Measurements from ENCODE around the gene MAFB.
A peak's percentile ranks its signal among the peaks of the same experiment; 100 is the strongest.

Gene MAFB

GRCh38 chr20:40679184-40679583 lies 9.9 kb downstream of the MAFB start:
- Mint-ChIP-seq H3K4me1 (peaks cover 18% of the 10 kb centered on the region), H3K4me3 (no peak overlapping the region), H3K27ac (no peak overlapping the region), H3K9me3 (no peaks in the 10 kb centered on the region), H3K27me3 (peaks cover 74% of the 10 kb centered on the region)
- DNase-seq: no peak
- ATAC-seq: no peak

- DNase-seq (no peak), ATAC-seq (no peak)
- no peak overlapping the region for H3K4me3 Mint-ChIP-seq
- peaks cover 74% of the 10 kb centered on the region for H3K27me3 Mint-ChIP-seq
- peaks cover 14% of the 10 kb centered on the region for H3K4me1 Mint-ChIP-seq
- no peaks in the 10 kb centered on the region for H3K9me3 Mint-ChIP-seq
- no peak overlapping the region for H3K27ac Mint-ChIP-seq
Measured at GRCh38 chr20:40678286-40678875, 10.7 kb downstream of the MAFB start.

DNA sequence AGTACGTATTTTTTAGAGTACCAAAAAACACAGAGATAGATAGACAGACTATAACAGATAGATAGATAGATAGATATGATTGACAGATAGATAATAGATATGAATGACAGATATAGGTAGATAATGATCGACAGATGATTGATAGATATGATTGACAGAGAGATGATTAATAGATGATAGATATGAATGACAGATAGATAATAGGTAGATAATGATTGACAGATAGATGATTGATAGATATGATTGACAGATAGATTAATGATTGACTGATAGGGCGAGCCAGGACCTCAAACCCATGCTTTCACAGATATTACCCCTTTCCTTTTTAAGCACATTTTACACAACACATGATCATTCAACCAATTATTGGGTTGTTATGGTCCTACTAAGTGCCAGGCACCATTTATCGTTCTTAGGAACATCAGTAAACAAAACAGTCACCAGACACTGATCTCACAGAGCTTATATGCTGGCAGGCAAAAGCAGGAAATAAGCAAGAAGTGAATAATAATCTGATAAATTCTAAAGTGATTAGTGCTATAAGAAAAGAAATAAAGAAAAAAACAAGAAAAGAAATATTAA lies 11.6 kb downstream of the MAFB start:
- Mint-ChIP-seq H3K9me3 (no peaks in the 10 kb centered on the region), H3K27ac (no peak overlapping the region), H3K27me3 (peaks cover 66% of the 10 kb centered on the region), H3K4me1 (peaks cover 4% of the 10 kb centered on the region), H3K4me3 (no peak overlapping the region)
- DNase-seq (no peak), ATAC-seq (no peak)

DNA sequence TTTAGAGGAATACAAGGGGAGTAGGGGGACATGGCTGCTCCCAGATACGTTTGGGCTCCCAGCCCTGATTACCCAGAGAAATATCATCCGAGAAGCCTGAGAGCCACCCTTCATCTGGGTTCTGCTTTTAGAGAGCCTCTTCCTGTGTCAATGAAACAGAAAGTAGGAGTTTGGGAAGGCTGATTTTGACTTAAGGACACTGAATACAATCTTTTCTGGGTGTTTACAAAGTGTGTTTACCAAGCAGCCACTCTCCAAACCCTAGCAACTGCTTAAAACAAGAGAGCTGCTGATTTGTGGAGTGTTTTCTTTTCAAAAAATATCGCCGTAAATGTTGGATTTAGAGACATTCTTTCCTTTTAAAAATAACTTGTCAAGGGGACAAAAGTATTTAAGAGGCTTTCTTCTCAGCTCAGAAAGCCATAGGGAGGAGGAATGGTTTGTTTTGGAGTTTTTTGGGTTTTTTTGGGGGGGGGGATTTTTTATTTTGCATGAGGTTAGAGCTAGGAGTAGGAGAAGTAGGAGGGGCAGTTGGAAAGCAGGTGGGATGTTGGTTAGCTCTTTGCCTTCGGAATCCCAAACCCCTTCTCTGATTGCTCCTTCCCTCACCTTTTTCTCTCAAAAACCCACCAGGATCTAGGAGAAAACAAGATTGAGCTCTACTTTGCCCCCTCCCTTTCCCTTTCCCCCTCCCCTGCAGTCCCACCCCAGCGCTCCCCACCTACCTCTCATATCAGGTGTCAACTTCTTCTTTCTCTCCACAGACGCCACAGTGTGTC lies 12.4 kb downstream of the MAFB start:
- H3K4me3 Mint-ChIP-seq: no peak overlapping the region
- H3K27me3 Mint-ChIP-seq: peaks cover 59% of the 10 kb centered on the region
- H3K9me3 Mint-ChIP-seq: no peaks in the 10 kb centered on the region
- no peak for ATAC-seq
- DNase-seq: no peak
- H3K27ac Mint-ChIP-seq: no peak overlapping the region
- H3K4me1 Mint-ChIP-seq: no peaks in the 10 kb centered on the region

- ATAC-seq: no peak
- no peak overlapping the region for H3K27ac Mint-ChIP-seq
- DNase-seq: no peak
- no peaks in the 10 kb centered on the region for H3K4me1 Mint-ChIP-seq
- peaks cover 49% of the 10 kb centered on the region for H3K27me3 Mint-ChIP-seq
- no peaks in the 10 kb centered on the region for H3K9me3 Mint-ChIP-seq
- H3K4me3 Mint-ChIP-seq: no peak overlapping the region
Measured at GRCh38 chr20:40675599-40676221, 13.3 kb downstream of the MAFB start.

DNA sequence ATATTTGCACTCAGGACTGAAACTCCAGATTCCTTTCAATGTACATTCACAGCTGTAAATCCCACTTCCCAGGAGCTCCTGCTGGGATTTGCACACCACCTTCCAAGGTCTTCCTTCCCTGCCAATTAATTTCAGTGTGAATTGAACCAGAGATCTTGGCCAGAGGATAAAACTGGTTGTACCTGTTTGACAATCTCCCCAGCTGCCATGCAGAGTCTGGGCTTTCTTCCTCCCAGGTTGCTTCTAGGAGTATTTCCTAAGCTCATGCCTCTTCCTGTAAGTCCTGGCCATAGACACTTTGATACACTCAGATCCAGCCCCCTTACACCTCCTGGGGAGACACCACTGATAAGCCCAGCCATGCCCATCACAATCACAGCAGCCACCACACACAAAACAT lies 15.6 kb downstream of the MAFB start:
- Mint-ChIP-seq H3K27ac (peak overlapping the region in 1 of 2 donors; percentile 36), H3K9me3 (no peaks in the 10 kb centered on the region), H3K4me3 (no peak overlapping the region), H3K4me1 (no peaks in the 10 kb centered on the region), H3K27me3 (peaks cover 32% of the 10 kb centered on the region)
- no peak for DNase-seq
- no peak for ATAC-seq

GRCh38 chr20:40672095-40672494 lies 16.9 kb downstream of the MAFB start:
- H3K9me3 Mint-ChIP-seq: no peaks in the 10 kb centered on the region
- H3K27me3 Mint-ChIP-seq: peaks cover 26% of the 10 kb centered on the region
- H3K27ac Mint-ChIP-seq: peak overlapping the region in 1 of 2 donors; percentile 10
- ATAC-seq: no peak
- DNase-seq: no peak
- no peak overlapping the region for H3K4me3 Mint-ChIP-seq
- H3K4me1 Mint-ChIP-seq: no peaks in the 10 kb centered on the region

- Mint-ChIP-seq H3K4me3 (no peak overlapping the region), H3K4me1 (no peaks in the 10 kb centered on the region), H3K9me3 (no peaks in the 10 kb centered on the region), H3K27me3 (peaks cover 10% of the 10 kb centered on the region), H3K27ac (peak overlapping the region in 1 of 2 donors; percentile 30)
- no peak for ATAC-seq
- no peak for DNase-seq
Measured at GRCh38 chr20:40670253-40670652, 18.8 kb downstream of the MAFB start.

- DNase-seq: no peak
- Mint-ChIP-seq H3K9me3 (no peaks in the 10 kb centered on the region), H3K4me1 (no peaks in the 10 kb centered on the region), H3K27me3 (peaks cover 10% of the 10 kb centered on the region), H3K4me3 (no peak overlapping the region), H3K27ac (no peak overlapping the region)
- ATAC-seq: no peak
Measured at GRCh38 chr20:40669692-40670091, 19.3 kb downstream of the MAFB start.

- DNase-seq (no peak), ATAC-seq (no peak)
- no peaks in the 10 kb centered on the region for H3K4me1 Mint-ChIP-seq
- H3K27me3 Mint-ChIP-seq: peaks cover 4% of the 10 kb centered on the region
- no peak overlapping the region for H3K27ac Mint-ChIP-seq
- no peaks in the 10 kb centered on the region for H3K9me3 Mint-ChIP-seq
- H3K4me3 Mint-ChIP-seq: no peak overlapping the region
Measured at GRCh38 chr20:40668449-40669228, 20.4 kb downstream of the MAFB start.

DNA sequence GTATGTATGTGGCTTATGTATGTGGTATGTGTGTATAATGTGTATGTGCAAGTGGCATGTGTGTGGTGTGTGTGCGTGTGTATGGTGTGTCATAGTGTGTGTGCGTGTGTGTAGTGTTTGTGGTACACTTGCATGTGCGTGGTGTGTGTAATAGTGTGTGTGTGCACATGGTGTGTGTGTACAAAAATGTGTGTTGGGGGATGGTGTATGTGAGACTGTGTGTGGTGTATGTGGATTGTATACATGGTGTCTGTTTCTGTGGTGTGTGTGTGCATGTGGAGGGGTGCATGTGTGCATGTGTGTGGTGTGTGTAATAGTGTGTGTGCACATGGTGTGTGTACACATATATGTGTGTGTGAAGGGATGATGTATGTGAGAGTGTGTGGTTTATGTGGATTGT lies 21.5 kb downstream of the MAFB start:
- ATAC-seq (no peak), DNase-seq (no peak)
- Mint-ChIP-seq H3K4me1 (no peaks in the 10 kb centered on the region), H3K27me3 (no peaks in the 10 kb centered on the region), H3K27ac (no peak overlapping the region), H3K4me3 (no peak overlapping the region), H3K9me3 (no peaks in the 10 kb centered on the region)

GRCh38 chr20:40666336-40666735 lies 22.7 kb downstream of the MAFB start:
- H3K4me1 Mint-ChIP-seq: no peaks in the 10 kb centered on the region
- DNase-seq (no peak), ATAC-seq (no peak)
- no peak overlapping the region for H3K27ac Mint-ChIP-seq
- no peaks in the 10 kb centered on the region for H3K9me3 Mint-ChIP-seq
- H3K4me3 Mint-ChIP-seq: no peak overlapping the region
- H3K27me3 Mint-ChIP-seq: no peaks in the 10 kb centered on the region

- no peak overlapping the region for H3K27ac Mint-ChIP-seq
- H3K27me3 Mint-ChIP-seq: no peaks in the 10 kb centered on the region
- no peaks in the 10 kb centered on the region for H3K9me3 Mint-ChIP-seq
- no peak for ATAC-seq
- DNase-seq: no peak
- no peaks in the 10 kb centered on the region for H3K4me1 Mint-ChIP-seq
- no peak overlapping the region for H3K4me3 Mint-ChIP-seq
Measured at GRCh38 chr20:40664891-40665290, 24.1 kb downstream of the MAFB start.

GRCh38 chr20:40663991-40664880 lies 24.8 kb downstream of the MAFB start:
- DNase-seq (no peak), ATAC-seq (no peak)
- H3K9me3 Mint-ChIP-seq: no peaks in the 10 kb centered on the region
- no peaks in the 10 kb centered on the region for H3K4me1 Mint-ChIP-seq
- H3K27ac Mint-ChIP-seq: no peak overlapping the region
- H3K4me3 Mint-ChIP-seq: no peak overlapping the region
- no peaks in the 10 kb centered on the region for H3K27me3 Mint-ChIP-seq
